Activated CD4-positive, alpha-beta T cell treated with anti-CD3 and anti-CD28 coated beads, Interleukin-2, amount 50 U/mL, for 1 hour (primary cell): Measurements from ENCODE around the gene HECTD2.
"Not testable (repeated sequence)": the region's sequence is repeated elsewhere in the genome, so short reads cannot be mapped to it uniquely, and the experiment has no call there.

Experiments used
- DNase-seq: peaks from one replicate; pipeline ENCODE4 v3.0.0-alpha.2; 2020

HECTD2 gene

DNA sequence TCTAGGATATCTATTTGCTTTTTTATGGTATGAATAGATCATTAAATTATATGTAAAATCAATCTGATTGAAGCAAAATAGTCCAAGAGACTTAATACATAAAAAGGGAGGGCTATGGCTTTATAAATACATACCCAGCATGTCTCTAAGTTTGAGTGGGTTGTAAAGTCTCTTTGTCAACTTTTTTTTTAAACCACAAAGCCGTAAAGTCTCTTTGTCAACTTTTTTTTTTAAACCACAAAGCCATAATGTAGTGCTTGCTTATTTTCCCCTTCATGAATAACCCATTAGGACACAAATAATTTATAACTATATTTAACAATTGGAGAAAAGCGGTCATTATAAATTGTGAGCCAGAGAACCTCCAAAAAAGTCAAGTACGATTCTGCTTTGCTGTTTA, 5.7 kb downstream of the HECTD2 start:
- no peak for DNase-seq

DNA sequence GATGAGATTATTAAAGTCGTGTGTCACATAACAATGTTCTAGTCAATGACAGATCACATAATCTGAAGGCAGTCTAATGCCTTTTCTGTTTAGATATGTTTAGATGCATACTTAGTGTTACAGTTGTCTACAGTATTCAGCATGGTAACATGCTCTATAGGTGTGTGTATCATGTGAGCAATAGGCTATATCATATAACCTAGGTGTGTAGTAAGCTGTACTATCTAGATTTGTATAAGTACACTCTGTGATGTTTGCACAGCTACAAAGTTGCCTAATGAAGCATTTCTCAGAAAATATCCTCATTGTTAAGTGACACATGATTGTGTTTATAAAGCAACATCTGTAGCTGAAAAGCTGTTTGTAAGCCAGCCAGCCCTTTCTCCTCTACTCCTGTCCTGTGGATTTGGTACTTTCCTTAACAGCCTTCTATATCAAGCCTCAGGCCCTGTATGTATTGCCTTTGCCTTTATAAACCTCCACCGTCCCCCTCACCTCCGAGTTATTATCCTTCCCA, 6.3 kb downstream of the HECTD2 start:
- DNase-seq, result no peak

DNA sequence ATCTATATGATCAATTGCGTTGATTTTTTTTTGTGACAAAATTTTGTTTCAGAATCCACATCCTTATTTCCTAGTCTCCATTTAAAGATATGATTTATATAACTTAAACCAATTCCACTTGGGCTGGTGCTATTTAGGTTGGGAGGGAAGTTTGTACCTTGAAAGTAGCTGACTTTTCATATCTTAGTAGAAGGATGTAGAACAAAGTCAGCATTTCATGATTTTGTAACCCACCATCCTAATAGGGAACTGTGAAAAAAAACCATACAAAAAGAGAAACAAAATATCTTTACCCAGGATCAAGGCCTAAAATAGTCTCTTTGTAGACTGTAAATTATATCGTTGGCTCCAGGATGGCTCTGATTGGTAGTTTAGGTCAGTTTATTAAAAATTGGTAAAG, 8.3 kb downstream of the HECTD2 start:
- no peak for DNase-seq

DNA sequence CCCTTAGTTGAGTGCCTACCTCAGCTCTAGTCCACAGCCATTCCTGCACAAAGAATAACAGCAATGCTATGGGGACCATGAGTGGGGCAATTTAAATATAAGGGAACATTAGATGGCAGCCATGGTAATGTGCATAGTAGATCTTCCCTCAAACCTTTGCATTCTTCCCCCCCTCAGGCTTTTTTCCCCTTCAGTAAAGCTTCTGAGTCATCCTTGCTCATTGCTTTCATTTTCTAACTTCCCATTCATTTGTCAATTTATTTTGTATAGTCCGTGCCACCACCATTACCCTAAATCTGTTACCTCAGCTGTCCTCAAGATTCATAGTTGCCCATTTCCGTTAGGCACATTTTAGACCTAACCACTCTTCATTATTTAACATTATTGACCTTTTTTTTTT, 10.7 kb downstream of the HECTD2 start:
- DNase-seq, result no peak

DNA sequence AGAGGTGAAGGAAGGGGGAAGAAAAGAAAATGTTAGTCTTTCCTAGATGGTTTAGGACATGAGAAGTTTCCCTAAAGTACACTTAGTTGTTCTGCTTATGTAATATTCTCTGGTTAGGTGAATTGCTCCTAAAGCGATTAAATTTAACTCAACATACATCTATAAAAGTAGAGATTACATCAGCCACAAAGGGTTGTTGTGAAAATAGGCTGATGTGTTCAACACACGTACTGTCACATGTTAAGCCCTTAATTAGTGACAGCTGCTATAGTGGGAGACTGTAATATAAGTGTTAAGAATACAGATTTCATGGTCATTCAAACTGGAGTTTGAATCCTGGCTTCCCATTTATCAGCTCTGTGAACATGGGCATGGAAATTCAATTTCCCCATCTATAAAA, 12.8 kb downstream of the HECTD2 start:
- no peak for DNase-seq

DNA sequence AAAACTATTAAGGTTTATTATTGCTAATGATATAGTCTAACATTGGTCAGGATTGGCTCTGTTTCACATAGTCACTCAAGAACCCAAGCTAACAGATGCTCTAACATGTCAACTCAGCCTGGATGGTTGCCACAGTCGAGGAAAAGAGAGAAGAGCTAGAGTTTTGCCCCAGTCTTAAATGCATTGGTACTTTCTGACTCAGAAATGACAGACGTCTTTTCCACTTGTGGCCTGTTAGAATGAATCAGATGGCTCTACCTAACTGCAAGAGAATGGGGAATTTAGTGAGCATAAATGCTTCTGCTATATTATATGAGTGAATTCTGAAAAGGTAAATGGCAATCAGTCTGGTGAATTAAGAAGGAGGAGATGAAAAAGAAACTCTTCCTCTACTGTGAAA, 13.9 kb downstream of the HECTD2 start:
- DNase-seq, result no peak

DNA sequence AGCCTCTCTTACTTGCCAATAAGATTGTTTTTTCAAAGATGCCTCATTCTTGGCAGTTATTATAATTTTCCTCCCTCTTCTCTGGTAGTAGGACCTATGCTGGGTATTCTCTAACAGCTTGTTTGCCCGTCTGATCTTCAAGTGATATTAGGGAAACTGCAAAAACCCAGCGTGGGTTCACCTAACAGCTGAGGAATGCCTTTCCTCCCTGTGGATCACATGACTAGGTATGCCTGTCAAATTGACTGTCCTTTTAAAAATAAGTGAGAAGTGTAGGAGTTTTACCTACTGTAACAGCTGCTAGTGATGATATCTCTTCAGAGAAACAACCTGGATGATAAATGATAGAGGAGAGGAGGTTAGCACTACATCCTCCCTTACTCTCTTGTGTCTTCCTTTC, 22.0 kb downstream of the HECTD2 start:
- no peak for DNase-seq

DNA sequence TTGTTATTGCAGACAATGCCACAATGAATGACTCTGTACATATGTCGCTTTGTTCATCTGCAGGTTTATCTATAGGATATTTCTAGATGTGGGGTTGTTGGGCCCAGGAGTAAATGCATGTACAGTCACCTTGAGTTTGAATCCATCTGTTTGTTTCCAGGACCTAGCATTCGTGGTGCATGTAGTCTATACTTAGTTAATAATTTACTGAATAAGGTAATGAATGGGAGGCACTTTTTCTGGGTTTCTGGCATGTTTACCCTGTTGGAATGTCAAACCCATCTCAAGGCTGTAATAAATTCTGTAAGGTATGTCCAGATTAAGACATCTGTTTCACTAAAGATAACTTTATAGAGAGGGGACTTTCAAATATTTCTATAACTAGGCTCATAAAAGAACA, 23.5 kb downstream of the HECTD2 start:
- DNase-seq, result no peak

DNA sequence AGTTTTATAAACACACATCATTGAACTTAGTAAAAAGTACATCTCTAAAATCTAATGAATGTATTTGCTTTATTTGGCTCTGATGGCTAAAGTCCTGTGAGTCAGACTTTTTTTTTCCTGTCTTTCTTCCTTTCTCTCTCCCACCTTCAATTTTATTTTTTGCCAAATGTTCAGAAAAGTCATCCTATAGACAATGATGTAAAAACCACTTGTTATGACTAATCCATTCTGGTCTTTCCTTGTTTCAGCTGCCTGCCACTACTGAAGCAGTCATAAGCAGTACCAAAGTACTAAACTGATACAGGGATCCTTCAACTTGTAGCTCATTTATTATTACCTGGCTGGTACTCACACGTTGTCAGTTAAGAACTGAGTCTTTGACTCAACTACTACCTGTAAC, 23.9 kb downstream of the HECTD2 start:
- DNase-seq, result no peak

DNA sequence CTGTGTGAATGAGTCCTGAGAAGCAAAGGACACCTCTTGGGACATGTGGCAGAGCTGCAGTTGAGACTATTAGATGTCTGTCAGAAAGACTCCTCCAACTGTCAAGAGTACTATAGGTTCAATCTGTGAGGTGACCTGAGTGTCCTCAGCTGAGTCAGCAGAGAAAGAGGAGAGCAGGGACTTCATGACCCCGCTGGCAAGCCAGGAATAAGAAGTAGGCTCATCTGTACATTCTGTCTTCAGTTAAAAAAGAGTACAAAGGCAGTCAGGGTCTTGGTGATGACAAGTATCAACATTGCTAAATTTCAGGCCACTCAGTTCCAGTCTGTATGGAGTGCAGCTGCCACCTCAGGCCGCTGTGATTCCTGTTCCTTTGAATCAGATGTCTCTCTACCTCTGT, 25.1 kb downstream of the HECTD2 start:
- no peak for DNase-seq

DNA sequence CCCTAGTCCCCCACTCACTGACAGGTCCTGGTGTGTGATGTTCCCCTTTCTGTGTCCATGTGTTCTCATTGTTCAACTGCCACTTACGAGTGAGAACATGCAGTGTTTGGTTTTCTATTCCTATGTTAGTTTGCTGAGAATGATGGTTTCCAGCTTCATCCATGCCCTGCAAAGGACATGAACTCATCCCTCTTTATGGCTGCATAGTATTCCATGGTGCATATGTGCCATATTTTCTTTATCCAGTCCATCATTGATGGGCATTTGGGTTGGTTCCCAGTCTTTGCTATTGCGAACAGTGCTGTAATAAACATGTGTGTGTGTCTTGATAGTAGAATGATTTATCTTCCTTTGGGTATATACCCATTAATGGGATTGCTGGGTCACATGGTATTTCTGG, 28.1 kb downstream of the HECTD2 start:
- not testable (repeated sequence) for DNase-seq

DNA sequence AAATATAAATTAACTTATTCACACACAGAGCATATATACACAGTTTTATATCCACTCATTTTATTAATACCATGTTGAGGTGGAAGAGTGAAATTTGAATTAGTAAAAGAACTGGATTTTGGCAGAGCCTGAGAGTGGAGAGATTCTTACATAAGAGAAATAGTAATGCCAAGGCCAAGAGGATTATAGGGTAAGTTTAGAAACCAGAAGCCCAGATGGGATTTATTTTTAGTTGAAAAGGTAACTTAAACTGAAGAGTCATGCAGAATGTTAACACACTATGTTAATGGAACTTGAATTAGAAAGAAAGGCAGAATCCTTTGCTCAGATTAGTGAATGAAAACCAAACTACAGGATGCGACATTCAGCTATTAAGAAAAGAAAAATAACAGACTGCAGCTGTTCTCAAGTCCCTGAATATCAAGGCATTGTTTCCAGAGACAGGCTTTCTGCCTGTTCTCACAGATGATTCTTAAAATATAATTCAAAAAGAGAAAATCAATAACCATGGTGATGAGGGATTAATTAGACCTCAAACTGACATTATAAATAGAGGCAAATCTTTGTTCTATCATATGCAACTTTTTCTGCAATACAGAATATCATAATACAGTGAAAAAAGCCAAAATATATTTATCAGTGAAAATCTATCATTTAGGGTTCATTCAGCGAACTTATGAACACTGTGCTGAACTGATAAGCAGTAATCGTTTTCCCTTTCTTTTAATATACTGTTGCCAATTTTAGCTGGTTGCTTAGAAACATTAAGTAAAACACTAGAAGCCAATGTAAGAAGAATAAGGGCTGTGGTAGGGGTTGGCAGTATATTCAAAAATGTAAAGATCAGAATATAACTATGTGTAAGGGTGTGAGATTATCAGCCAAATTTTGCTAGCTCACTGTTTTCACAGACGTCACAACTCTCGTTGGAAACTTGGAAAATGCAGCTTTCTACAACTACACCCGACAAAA, 34.4 kb downstream of the HECTD2 start:
- DNase-seq, result no peak

DNA sequence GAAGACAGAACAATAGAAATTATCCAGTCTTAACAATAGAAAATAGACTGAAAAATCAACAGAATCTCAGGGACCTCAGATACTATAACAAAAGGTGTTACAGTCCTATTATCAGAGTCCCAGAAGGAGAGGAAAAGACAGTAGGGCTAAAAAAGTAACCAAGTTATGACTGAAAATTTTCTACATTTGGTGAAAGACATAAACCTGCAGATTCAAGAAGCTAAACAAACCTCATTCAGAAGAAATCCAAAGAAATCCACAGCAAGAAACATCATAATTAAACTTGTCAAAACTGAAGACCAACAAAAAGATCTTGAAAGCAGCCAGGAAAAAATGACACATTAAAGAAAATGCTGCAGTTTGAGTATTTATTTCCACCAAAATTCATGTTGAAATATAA, 41.9 kb downstream of the HECTD2 start:
- no peak for DNase-seq

DNA sequence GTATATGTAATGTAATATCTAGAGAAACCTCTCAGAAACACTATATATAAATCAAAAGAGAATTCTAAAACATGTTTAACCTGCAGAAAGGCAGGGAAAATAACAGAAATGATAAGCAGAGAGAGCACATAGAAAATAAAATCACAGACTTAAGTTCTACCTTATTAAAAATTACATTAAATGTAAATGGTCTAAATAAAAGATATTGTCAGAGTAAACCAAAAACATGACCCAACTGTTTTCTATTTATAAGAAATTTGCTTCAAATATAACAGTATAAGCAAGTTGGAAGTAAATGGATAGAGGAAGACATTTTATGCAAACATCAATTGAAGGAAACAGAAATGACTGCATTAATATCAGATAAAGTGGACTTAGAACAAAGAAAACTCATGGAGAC, 43.4 kb downstream of the HECTD2 start:
- no peak for DNase-seq

DNA sequence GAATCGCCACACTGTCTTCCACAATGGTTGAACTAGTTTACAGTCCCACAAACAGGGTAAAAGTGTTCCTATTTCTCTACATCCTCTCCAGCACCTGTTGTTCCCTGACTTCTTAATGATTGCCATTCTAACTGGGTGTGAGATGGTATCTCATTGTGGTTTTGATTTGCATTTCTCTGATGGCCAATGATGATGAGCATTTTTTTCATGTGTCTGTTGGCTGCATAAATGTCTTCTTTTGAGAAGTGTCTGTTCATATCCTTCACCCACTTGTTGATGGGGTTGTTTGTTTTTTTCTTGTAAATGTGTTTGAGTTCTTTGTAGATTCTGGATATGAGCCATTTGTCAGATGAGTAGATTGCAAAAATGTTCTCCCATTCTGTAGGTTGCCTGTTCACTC, 45.0 kb downstream of the HECTD2 start:
- not testable (repeated sequence) for DNase-seq

DNA sequence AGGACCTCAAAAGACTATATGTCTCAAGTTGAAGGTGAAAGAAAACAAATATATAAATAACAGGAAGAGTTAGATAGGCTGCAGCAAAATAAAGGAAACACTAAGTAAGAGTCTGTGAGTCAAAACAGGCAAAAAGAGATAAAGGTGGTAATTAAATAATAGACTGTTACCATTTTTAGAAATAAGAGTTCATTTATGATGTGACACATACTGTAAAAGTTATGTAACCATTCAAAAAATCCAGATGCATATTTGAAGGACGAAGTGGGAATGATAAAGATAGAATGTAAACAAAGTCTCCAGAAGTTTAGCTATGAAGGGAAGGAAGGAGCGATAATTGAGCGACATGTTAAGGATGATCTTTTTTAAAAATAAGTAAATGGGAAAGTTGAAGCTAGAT, 50.5 kb downstream of the HECTD2 start:
- DNase-seq, result no peak

DNA sequence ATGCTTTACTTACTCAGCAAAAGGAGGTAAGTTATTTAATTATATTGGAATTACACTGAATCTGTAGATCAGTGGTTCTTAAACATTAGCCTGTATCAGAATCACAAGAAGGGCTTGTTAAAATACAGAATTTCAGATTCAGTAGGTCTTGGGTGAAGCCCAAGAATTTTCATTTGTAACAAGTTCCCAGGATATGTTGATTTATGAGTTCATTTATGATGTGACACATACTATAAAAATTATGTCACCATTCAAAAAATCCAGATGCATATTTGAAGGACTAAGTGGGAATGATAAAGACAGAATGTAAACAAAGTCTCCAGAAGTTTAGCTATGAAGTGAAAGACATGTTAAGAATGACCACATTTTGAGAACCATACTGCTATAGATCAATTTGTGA, 52.3 kb downstream of the HECTD2 start:
- DNase-seq, result no peak

DNA sequence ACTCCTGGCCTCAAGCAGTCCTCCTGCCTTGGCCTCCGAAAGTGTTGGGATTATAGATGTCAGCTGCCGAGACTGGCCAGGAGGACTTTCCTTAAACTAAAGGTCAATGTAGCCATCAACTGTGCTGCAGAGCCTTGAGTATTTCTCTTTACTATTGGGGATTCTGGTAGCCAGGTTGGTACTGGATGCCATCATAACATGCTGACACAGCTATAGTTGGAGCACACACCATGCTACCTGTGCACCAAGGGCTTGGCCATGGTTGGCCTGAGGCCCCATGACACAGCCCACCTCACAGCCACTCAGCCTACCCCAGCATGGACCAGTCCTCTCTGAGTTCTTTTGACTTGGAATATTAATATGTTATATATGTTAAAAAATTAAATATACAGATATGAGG, 54.4 kb downstream of the HECTD2 start:
- no peak for DNase-seq

DNA sequence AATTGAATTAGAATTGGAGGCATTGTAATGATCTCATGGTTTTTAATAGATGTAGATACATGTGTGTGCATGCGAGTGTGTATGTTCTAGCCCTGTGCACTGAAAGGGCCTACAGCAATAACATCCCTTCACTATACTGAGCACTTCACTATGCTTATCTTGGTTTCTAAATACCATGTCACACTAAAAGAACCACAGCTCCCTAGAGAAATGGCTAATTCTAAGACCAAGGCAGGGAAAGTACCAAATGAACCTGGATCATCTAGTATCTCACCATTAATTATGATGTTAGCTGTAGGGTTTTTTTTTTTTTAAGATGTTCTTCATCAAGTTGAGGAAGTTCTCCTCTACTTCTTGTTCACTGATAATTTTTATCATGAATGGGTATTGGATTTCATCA, 55.1 kb downstream of the HECTD2 start:
- DNase-seq, result no peak

DNA sequence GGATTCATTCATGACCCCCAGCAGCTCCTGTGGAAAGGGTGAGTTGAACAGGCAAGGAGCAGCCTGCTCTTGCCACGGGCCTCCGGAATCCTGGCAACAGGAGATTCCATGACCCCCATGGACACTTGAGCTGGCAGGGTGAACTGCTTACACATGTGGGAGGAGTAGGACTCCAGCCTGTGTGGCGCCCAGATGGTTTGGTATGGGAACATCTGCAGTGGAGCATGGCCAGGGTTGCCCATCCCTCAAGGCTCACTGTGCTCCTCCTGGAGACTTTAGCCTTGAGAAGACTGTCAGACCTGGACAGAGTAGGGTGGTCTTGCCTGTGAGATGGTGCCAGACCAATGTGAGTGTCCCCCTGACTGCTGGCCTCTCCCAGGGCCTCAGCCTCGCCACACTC, 57.0 kb downstream of the HECTD2 start:
- no peak for DNase-seq

DNA sequence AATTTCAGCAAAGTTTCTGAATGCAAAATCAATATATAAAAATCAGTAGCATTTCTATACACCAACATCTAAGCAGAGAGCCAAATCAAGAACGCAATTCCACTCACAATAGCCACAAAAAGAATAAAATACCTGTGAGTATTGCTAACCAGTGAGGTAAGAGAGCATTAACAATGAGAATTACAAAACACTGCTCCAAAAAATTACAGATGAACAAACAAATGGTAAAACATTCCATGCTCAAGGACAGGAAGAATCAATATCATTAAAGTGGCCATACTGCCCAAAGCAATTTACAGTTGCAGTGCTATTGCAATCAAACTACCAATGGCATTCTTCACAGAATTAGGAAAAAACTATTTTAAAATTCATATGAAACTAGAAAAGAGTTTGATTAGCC, 61.5 kb downstream of the HECTD2 start:
- DNase-seq, result no peak

DNA sequence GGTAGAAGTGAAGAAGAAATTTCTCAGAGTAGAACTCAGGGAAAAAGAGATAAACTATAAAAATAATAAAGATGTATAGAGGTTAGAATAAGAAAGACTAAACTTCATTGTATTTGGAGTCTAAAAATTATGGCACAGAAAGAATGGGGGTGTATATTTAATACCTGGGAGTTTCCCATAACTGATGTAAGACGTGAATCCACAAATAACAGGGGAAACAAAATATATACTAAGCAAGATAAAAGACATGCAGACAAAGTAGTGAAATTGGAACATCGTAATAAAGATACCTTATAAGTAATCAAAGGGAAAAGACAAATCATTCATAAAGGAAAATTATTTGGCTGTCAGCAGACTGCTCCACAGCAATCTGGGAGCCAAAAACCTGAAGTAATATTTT, 62.8 kb downstream of the HECTD2 start:
- no peak for DNase-seq

DNA sequence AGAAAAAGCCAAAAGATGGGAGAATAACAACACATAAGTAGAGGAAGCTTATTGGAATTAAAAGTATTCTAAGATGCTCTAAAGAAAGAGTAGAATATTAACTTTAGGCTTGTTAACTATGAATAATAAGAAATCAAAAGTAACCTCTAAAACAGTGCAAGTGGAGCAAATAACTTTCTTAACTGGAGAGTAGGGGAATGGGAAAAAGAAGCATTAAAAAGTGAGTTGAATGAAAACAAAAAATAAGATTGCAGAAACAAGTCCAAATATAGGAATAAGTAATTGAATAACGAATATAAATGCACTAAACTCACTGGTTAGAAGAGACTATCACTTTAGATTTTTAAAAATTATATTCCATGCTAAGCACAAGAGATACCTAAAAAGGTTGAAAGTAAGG, 63.9 kb downstream of the HECTD2 start:
- DNase-seq, result no peak

DNA sequence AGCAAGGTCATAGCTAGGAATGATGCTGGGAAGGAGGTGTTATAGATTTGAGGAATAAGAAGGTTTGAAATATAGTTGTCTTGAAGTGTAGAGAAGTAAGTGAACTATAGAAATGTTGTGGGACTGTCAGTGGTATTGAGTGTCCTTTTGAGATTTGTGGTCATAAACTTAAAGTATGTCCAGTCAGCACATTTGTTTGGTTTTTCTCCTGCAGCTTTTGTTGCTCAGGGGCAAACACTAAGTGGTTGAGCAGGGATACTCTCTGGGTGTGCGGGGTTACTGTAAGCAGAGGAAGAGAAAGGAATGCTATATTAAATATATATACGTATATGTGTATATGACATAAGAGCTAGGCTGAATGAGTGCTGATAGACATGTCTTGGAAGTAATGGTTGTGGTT, 67.1 kb downstream of the HECTD2 start:
- DNase-seq, result no peak

DNA sequence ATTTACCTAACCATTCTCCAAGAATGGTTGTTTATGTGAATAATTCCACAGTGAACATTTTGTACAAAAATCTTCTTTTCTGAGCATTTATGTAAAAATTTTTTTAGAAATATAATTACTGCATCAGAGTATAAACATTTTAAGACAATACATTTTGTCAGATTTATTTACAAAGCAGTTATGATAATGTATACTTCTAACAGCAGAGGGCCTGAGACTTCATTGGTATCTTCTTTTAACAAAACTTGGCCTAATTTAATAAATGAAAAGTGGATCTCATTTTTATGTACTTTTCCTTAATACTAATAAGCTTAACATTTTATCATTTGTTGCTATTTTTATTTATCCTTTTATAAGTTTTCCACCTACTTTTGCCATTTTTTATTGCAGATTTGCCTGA, 69.4 kb downstream of the HECTD2 start:
- no peak for DNase-seq
